ENCODE data around the gene CABLES1.
"Not testable (repeated sequence)": the region's sequence is repeated elsewhere in the genome, so short reads cannot be mapped to it uniquely, and the experiment has no call there.

Gene CABLES1

DNA sequence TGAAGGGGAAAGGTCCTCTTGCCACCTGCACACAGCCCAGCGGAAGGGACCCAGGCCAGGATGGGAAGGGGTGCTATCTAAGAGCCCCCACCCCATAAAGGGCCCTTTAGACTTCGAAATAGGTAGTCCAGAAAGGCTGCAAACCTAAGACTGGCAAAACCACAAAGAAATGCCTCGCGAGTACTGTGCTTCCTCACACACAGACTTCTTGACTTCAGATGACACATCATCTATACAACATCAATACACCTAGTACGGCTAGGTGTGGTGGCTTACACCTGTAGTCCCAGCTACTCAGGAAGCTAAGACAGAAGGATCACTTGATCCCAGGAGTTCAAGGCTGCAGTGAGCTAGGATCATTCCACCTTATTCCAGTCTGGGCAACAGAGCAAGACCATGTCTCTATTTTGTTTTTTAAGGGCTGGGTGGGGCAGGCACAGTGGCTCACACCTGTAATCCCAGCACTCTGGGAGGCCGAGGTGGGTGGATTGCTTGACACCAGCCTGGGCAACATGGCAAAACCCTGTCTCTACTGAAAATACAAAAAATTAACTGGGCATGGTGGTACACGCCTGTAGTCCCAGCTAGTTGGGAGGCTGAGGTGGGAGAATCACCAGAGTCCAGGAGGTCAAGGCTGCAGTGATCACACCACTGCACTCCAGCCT is 125.8 kb downstream of the CABLES1 start:
- DNase-seq: no peak

DNA sequence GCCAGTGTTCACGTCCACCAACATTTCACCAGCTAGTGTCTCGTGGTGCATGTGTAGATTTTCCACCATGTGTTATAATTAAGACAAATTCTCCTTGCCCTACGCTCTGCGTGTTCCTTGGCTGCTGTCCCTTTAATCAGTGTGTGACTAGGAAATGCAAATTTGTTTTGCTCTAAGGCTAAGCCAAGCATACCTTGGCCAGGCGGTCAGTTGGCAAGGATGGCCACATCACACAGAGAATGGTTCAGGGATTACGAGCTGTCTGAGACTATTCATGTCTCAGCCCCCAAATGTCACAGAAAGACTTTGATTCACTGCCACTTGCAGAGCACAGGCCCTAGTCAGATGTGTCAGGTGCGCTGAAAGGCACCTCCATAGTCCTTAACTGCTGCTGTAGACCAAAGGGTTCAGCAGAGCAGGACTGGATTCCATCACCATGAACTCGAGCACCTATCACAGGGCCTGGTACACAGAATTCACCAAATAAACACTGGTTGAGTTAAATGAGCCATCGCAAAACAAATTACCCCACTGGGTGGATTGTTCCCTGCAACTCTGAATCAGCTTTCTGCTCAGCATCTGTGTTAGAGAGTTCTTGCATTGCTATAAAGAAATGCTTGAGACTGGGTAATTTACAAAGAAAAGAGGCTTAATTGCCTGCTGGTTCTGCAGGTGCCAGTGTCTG is 128.4 kb downstream of the CABLES1 start:
- no peak for DNase-seq

DNA sequence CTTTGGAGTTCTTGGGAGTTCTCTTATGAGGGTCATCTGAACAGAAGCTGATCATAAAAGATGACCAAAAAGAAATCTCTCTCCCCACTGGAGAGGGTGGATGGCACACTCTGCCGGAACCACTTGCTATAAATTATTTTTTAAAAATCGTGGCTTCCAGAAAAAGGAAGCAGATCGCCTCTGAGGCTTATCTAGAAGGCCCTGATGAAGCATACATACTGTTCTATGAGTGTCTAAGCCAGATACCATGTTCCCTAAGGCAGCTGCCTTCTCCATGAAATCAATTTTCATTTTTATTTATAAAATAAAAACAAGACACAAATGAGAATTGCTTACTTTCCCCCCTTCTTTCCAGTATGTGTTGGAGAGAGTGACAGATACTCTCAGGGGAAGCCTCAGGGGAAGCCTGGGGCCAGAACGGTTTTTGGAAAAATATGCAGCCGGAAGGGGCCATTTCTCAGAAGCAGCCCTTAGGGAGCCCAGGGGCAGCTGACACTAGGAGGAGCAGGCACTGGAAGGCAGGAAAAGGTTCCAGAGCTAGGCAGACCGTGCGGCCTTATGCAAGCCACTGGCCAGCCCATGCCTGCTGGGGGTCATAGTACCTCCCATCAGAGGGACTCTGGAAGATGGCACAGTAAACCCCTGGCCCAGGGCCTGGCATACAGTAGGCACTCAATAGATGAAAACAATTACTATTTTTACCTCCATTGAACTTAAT is 130.6 kb downstream of the CABLES1 start:
- no peak for DNase-seq

DNA sequence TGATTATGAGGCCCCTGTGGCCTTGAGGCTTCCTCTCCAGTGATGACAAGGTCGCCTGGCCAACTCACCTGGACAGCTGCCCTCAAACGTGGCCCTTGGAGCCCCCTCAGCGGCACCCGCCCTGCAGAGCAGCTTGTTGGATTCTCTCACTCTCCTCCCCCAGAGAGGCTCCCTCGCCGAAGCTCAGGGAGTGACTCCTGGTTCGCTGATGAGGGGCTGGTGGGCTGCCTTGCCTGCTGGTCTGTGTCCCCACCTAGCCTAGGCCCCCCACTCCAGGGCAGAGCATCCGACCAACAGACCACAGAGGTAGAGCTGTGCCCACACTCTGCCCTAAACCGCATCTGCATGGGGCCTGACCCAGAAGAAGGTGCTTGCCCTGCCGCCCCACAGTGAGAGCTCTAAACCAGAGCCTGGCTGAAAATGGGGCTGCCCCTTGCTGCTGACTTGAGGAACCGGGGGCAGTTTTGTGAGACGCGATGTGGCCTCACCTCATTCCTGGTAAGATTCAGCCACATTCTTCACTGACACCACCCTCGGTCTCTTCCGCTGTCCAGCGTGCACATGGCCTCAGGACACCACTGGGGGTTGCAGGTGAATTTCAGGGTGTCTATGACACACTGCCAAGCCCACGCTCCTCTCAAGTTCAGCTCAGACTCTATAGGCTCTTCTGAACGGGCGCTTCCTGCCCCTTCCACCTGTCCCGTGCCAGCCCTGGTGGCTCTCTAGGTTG is 131.6 kb downstream of the CABLES1 start:
- DNase-seq: no peak

DNA sequence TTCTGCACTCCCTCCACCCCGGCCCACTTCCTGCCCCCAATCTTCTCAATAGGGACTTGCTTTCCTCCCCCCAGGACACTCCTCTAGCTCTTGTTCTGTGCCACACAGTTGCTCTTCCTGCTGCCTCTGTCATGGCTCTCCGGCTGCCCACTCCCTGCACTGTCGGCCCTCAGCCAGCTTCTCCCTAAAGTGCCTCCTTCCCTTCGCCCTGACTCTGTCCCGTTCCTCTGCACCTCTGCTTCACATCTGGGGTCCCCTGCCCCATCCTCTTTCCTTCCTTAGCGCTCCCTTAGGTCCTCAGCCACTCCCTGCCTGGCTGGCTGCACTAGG is 132.1 kb downstream of the CABLES1 start:
- DNase-seq: no peak

DNA sequence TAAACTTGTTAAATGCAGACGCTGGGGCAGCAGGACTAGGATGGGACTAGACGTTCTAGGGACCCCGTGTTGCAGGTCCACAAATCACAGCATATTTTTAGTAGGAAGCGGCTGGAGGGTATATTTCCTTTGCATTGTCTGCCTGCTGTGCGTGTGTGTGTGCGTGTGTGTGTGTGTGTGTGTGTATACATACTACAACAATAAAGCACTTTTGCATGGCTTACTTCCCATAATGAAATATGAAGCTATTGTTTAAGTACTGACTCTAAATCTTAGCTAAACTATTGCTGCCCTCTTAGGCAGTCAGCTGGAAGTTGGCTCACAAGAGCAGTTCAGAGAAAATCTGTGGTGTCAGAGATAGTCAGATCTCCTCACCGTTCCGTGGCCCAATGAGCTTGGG is 133.4 kb downstream of the CABLES1 start:
- DNase-seq: no peak

DNA sequence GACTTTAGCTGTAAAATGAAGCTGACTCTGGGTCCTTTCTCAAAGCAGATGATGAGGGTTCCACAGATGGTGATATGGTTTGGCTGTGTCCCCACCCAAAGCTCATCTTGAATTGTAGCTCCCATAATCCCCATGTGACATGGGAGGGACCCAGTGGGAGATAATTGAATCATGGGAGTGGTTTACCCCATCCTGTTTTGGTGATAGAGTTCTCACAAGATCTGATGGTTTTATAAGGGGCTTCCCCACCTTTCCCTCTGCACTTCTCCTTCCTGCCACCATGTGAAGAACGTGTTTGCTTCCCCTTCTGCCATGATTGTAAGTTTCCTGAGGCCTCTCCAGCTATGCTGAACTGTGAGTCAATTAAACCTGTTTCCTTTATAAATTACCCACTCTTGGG is 133.8 kb downstream of the CABLES1 start:
- DNase-seq: not testable (repeated sequence)

DNA sequence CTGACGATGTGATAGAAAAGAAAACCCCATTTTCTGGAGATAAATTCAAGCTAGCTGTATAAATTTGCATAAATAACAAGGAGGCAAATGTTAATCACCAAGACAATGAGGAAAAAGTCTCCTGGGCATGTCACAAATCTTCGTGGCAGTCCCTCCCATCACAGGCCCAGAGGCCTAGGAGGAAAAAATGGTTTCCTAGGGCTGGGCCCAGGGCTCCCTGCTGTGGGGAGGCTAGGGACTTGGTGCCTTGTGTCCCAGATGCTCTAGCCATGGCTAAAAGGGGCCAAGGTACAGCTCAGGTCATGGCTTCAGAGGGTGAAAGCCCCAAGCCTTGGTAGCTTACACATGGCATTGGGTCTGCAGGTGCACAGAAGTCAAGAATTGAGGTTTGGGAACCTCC is 134.6 kb downstream of the CABLES1 start:
- DNase-seq: no peak

DNA sequence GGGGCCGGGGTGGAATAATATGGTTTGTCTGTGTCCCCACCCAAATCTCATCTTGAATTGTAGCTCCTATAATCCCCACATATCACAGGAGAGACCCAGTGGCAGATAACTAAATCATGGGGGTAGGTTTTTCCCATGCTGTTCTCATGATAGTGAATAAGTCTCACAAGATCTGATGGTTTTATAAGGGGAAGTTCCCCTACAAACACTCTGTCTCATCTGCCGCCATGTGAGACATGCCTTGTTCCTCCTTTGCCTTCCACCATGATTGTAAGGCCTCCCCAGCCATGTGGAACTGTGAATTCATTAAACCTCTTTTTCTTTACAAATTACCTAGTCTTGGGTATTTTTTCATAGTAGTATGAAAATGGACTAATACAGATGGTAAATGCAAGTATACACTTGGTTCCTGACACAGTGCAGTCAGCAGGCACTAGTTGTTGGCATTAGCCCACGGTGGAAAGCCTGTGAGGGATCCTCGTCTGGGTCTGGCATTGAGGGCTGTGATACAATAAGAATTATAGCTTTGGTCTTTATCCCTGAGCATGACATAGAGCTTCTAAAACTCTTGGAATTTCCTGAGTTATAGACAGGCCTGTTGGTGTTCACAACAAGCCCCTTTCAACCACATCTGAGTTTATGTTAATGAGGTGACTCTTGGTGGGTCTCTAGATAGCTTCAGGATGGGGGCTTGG is 135.8 kb downstream of the CABLES1 start:
- DNase-seq: no peak

DNA sequence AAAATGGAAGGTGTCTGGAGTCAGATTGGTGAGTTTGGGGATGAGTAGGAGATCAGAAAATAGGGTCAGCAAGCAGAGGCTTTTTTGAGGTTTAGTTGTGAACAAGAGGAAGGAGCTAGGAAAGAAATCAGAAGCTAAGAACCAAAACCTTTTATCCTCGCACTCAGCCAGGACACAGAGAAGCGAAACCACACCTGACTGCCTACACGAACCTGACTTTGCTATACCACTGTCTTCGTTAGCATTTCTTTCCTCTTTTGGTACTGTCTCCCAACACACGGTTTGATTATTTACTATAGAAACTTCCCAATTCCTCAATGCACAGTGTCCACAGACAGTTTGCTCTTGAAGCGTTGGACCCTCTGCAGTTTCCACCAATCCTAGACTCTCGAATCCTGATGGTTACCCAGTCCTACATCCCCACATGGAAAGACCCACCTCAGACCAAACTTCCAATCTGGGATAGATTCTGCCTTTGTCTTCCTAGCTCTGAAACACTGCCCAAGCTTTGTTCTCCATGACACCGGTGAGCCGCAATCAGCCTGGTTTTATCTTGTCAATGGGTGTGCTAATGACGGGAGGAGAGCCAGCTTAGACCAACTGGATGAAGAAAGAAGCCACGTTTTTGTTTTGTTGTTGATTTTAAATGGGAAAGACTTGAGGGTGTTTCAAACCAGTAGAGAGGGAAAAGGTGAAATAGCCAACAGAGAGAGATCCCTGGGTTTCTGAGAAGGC is 137.4 kb downstream of the CABLES1 start:
- no peak for DNase-seq

DNA sequence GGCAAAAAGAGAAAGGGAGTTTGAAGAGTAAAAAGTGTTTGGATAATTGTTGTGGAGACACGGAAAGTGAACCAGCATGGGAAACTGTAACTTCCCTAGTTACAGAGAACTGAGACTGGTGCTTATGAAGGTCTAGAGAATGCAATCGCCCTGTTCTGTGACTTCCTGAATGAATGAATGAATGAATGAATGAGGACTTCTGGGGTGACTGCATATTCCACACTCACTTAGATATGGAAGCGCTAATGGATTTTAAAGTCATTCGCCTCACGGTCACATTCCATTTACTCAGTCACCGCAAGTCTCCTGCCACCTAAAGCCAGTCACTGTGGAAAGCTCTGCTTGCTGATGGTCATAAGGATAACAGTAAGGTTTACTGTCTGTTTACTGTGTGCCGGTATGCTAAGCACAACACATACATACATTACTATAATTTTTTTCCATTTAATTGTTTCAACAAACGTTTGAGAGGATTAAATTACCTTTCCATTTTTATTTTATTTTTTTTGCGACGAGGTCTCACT is 138.2 kb downstream of the CABLES1 start:
- no peak for DNase-seq

DNA sequence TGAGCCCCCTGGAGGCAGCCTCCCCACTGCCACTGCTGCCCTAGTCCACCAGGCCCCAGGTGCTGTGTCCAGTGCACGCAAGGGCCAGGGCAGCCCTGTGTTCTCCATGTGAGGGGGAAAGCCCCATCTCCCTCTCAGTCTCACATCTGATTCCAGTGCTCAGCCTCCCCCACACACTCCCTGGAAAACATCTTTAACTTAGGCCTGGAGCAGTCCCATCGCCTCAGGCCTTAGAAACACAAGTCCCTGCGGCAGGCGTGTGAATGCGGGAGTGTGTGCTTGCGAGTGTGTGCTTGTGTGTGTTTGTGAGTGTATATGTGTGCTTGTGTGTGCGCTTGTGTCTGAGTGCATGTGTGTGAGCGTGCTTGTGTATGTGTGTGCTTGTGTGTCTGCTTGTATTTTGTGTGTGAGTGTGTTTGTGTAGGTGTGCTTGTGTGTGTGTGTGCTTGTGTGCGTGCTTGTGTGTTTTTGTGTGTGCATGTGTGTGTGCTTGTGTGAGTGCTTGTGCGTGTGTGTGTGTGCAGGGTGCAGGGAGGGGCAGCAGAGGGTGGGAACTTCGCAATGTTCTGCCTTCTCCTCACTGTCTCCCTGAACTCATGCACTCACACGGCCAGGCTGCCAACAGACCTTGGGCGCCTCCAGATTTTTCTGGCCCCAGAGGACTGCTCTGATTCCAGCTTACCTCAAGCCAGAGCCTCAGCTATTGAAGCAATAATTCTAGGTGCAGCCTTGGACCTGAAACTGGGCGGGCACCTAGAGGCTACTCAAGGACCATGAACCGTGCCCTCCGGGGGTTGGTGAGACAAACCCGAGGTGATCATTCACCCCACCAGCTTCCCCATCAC is 139.6 kb downstream of the CABLES1 start:
- no peak for DNase-seq

DNA sequence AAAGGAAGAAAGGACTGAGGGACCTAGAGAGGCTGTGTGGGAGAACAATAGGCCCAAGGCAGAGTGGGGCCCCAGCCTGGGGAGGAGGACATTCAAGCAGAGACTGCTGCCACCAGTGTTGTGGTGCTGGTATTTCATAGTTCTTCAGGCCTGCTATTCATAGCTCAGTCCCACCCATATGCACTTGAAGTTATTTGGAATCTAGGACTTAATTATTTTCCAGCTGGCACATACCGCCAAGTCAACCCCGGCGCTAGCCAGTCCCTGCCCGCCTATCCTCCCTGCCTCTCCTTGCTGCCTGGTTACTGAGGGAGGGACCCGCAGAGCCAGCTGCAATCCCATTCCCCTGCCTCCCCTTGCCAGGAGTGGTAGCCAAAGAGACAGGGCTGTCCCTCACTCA is 141.2 kb downstream of the CABLES1 start:
- DNase-seq: peak in 5 of 58 donors; percentile 3 to 38 (median 24)

DNA sequence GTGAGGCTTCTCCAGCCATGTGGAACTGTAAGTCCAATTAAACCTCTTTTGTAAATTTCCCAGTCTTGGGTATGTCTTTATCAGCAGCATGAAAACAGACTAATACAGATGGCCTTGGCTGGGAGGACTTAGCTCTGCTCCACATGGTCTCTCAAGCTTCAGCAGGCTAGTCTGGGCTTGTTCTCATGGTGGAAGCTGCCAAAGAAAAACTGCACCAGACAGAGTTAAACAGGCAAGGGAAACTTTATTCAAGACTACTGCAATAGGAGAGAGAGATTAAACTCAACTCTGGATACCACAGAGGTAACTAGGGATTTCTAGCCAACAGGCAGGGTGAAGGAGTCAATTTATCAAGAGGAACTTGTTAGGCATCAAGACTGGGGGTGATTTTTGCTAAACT is 142.1 kb downstream of the CABLES1 start:
- DNase-seq: no peak

DNA sequence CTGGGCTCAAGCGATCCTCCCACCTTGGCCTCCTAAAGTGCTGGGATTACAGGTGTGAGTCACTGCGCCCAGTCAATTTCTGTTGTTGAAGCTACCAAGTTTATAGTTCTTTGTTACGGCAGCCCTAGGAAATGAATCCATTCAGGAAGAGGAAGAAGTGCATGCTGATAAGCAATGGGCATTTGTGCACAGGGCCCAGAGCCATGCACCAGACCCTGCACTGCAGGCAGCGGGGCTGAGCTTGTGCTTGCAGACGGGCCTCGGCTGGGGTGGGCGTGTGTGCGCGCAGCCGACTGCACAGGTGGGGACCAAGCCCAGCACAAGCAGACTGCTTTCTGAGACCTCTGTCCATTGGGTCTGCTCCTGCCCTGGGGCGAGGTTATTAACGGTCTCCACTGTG is 144.6 kb downstream of the CABLES1 start:
- DNase-seq: no peak

DNA sequence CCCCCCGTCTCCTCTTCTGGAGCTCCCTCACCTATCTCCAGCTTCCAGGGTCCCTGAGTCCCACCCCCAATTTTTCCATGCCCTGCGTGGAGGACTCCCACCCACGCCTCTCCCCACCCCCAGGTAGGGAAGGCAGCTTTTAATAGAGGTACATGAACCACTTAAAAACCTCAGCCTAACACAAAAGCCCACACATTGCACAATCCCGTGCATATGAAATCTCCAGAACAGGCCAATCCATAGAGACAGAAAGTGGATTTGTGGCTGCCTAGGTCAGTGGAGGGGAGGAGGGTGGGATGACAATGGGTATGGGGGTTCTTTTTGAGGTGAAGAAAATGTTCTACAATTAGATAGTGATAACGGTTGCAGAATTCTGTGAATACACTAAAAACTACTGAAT is 145.6 kb downstream of the CABLES1 start:
- DNase-seq: no peak

DNA sequence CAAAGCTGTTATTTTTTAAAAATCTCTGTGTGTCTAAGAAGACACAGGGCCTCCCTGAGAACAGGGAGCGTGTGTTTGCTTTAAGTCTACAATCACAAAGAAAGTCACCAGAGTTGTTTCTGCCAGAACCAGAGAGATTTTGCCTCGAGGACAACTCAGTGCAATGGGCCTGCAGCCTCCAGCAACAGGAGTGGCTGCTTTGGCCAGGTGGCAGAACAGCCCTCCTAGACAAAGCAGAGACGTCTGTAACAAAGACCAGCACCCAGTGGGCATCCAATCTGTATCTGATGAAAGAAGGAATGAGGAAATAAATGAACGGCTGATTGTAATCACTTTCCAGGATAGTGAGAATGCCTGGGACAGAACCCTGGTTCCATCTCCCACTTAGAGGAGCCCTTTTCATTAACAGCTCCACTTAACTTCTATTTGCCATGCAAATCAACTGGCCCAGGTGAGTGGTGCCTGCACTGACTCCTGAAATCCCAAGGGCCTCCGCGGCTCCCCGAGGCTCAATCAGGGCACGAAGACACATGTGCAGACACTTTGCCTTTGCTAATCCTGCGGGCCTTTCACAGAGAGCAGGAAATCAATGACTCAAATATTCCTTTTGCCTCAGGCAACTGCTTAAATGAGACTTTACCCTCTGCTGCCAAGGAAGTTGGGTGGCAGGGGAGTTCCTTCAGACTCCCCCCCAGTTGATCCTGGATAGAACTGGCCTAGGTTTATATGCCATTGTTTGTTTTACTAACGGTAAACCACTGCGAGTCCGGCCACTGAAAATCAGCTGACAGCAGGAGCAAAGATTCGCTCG is 146.5 kb downstream of the CABLES1 start:
- DNase-seq: no peak

DNA sequence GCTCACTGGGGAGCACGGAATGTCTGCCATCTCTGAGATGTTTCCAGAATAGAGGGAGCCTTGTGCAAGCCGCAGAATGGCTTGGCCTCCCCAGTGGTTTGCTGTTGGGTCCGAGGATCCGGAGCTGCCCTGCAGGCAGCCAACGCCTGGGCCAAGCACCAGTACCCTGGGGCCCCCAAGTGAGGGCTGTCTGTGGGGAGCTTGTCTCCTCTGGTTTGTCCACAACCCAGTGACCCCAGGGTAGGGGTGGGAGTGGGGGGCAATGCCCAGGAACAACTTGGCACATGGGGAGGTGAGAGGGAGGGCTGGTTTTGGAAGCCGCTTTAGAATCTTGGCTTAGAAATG is 147.1 kb downstream of the CABLES1 start:
- DNase-seq: no peak

DNA sequence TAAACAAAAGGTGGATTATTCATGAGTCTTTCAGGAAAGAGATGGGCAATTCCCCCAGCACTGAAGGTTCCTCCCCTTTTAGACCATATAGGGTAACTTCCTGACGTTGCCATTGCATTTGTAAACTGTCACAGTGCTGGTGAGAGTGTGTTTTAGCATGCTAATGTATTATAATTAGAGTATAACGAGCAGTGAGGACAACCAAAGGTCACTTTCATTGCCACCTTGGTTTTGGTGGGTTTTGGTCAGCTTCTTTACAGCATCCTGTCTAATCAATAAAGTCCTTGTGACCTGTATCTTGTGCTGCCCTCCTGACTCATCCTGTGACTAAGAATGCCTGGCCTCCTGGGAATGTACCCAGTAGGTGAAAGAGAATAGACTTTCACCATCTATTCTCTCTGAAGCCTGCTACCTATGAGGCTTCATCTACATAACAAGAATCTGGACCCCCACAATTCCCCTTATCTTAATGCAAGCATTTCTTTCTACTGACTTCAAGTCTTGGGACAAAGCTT is 148.7 kb downstream of the CABLES1 start:
- no peak for DNase-seq
